OCI-LY1 (cell line): ENCODE data around the gene TRAPPC14.
A peak's percentile ranks its signal among the peaks of the same experiment; 100 is the strongest.

Experiments used
- H2AFZ ChIP-seq: fragments of 200-600 bp; sonication (generic), shearing (Covaris generic); 2 replicates; pipeline ENCODE4 v1.6.0; 2014; ENCODE audit warnings: antibody characterized with exemption, mild to moderate bottlenecking, low read length
- H3F3A ChIP-seq: fragments of 200-600 bp; sonication (generic), shearing (Covaris generic); 2 replicates; pipeline ENCODE4 v1.6.0; 2014; ENCODE audit warnings: mild to moderate bottlenecking, antibody characterized with exemption, low read length, moderate library complexity; ENCODE audit not compliant: insufficient read depth
- H3K27ac ChIP-seq: fragments of 200-600 bp; sonication (generic); 2 replicates; pipeline ENCODE4 v1.5.1; 2014; ENCODE audit warnings: low read length, mixed run types, mild to moderate bottlenecking, low read depth; ENCODE audit not compliant: poor library complexity, severe bottlenecking
- H3K27me3 ChIP-seq: fragments of 200-600 bp; sonication (generic); 2 replicates; pipeline ENCODE4 v1.6.0; 2014; ENCODE audit warnings: antibody characterized with exemption, mild to moderate bottlenecking, low read length, moderate library complexity; ENCODE audit not compliant: insufficient read depth
- H3K36me3 ChIP-seq: fragments of 200-600 bp; sonication (generic); 2 replicates; pipeline ENCODE4 v1.6.1; 2014; ENCODE audit warnings: mild to moderate bottlenecking, antibody characterized with exemption, low read length, moderate library complexity, mixed read lengths; ENCODE audit not compliant: insufficient read depth
- H3K4me1 ChIP-seq: fragments of 200-600 bp; sonication (generic); 2 replicates; pipeline ENCODE4 v1.5.1; 2014; ENCODE audit warnings: mild to moderate bottlenecking, low read length, moderate library complexity; ENCODE audit not compliant: insufficient read depth, severe bottlenecking
- H3K4me2 ChIP-seq: fragments of 200-600 bp; sonication (generic), shearing (Covaris generic); 2 replicates; pipeline ENCODE4 v1.6.1; 2014; ENCODE audit warnings: low read length
- H3K4me3 ChIP-seq: fragments of 200-600 bp; sonication (generic); 2 replicates; pipeline ENCODE4 v1.5.1; 2014; ENCODE audit warnings: low read length, low read depth, mild to moderate bottlenecking, mixed read lengths; ENCODE audit not compliant: poor library complexity, severe bottlenecking
- H3K79me2 ChIP-seq: fragments of 200-600 bp; shearing (Covaris generic); 2 replicates; pipeline ENCODE4 v1.6.1; 2016; ENCODE audit warnings: mixed run types, low read length, mixed read lengths; ENCODE audit not compliant: insufficient read depth
- H3K9ac ChIP-seq: fragments of 200-600 bp; sonication (generic), shearing (Covaris generic); 2 replicates; pipeline ENCODE4 v1.6.1; 2014; ENCODE audit warnings: mild to moderate bottlenecking, low read length, mixed read lengths
- H3K9me2 ChIP-seq: fragments of 200-600 bp; sonication (generic), shearing (Covaris generic); 2 replicates; pipeline ENCODE4 v1.6.1; 2014; ENCODE audit warnings: low read depth, mild to moderate bottlenecking, low read length, mixed read lengths
- H3K9me3 ChIP-seq: fragments of 200-600 bp; shearing (Covaris generic); 2 replicates; pipeline ENCODE4 v1.6.1; 2014; ENCODE audit warnings: low read length, mixed read lengths
- H4K20me1 ChIP-seq: fragments of 200-600 bp; sonication (generic), shearing (Covaris generic); 2 replicates; pipeline ENCODE4 v1.6.0; 2016; ENCODE audit warnings: mild to moderate bottlenecking, low read length; ENCODE audit not compliant: insufficient read depth
- CTCF ChIP-seq: fragments of 200-600 bp; sonication (generic), shearing (Covaris generic); IDR thresholded peaks from 2 replicates; pipeline ENCODE4 v1.5.1; 2017; ENCODE audit warnings: mild to moderate bottlenecking, antibody characterized with exemption, low read length, moderate library complexity, mixed read lengths
- EZH2 ChIP-seq: fragments of 200-600 bp; sonication (generic), shearing (Covaris generic); IDR thresholded peaks from 2 replicates; pipeline ENCODE4 v1.8.0; 2017; ENCODE audit warnings: borderline replicate concordance, mixed run types, mild to moderate bottlenecking, antibody characterized with exemption, low read length, moderate library complexity, mixed read lengths

The TRAPPC14 gene

GRCh38 chr7:100111156-100111555 lies 47.4 kb downstream of the TRAPPC14 start:
- no peak for TF ChIP-seq CTCF
- Histone ChIP-seq H4K20me1 (no peaks in the 10 kb centered on the region), H3K27me3 (no peaks in the 10 kb centered on the region), H3K27ac (no peak overlapping the region), H3K9ac (no peak overlapping the region), H3K9me2 (no peaks in the 10 kb centered on the region), H3F3A (no peaks in the 10 kb centered on the region), H3K4me2 (no peak overlapping the region), H3K36me3 (peaks cover 75% of the 10 kb centered on the region), H3K79me2 (no peaks in the 10 kb centered on the region), H3K4me1 (peaks cover 7% of the 10 kb centered on the region), H2AFZ (no peak overlapping the region), H3K9me3 (no peaks in the 10 kb centered on the region), H3K4me3 (no peak overlapping the region)

GRCh38 chr7:100109521-100110163 lies 48.9 kb downstream of the TRAPPC14 start:
- no peaks in the 10 kb centered on the region for H3F3A ChIP-seq
- no peaks in the 10 kb centered on the region for H3K9me2 ChIP-seq
- no peaks in the 10 kb centered on the region for H3K27me3 ChIP-seq
- no peaks in the 10 kb centered on the region for H3K9me3 ChIP-seq
- no peak overlapping the region for H3K4me3 ChIP-seq
- no peaks in the 10 kb centered on the region for H3K79me2 ChIP-seq
- no peak overlapping the region for H3K4me2 ChIP-seq
- no peak overlapping the region for H3K27ac ChIP-seq
- H3K9ac ChIP-seq, result no peak overlapping the region
- peaks cover 7% of the 10 kb centered on the region for H3K4me1 ChIP-seq
- peaks cover 89% of the 10 kb centered on the region for H3K36me3 ChIP-seq
- no peaks in the 10 kb centered on the region for H4K20me1 ChIP-seq
- no peak overlapping the region for H2AFZ ChIP-seq
- TF ChIP-seq EZH2 (no peak), CTCF (peak; percentile 27; the same call in 1 of the 2 replicates)

DNA sequence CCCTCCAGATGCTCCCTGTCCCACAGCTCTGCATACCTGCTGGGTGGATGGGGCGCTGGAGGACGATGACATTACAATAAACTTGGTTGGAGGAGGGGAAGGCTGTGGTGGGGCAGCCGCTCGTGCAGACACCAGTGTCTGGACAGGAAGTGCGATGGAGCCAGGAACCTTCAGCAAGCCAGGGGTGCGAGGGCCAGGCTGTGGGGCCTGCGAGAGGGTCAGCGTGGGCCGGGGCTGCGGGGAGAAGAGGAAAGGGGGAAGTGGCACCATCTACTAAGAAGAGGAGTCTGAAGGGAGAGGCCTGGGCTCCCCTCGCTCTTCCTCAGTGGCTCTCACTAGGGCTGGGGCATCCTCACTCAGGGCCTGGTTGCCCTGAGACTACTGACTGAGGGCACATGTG lies 50.6 kb downstream of the TRAPPC14 start:
- Histone ChIP-seq H3K36me3 (peaks cover 75% of the 10 kb centered on the region), H3K4me1 (peaks cover 9% of the 10 kb centered on the region), H4K20me1 (no peaks in the 10 kb centered on the region), H2AFZ (no peak overlapping the region), H3K4me2 (no peak overlapping the region), H3K4me3 (no peak overlapping the region), H3K9me3 (no peaks in the 10 kb centered on the region), H3K27ac (peak overlapping the region; percentile 1), H3K9ac (no peak overlapping the region), H3K9me2 (no peaks in the 10 kb centered on the region), H3K27me3 (no peaks in the 10 kb centered on the region), H3K79me2 (no peaks in the 10 kb centered on the region), H3F3A (no peaks in the 10 kb centered on the region)
- no peak for TF ChIP-seq CTCF
- no peak for TF ChIP-seq EZH2
